Stomach (tissue), 4 donors: Measurements from ENCODE around the gene RETSAT.

Experiments used
- CTCF ChIP-seq, 7 experiments: fragments of 450-650 bp in 4 of 7; fragments of 200-600 bp in 3 of 7; sonication (generic) in 3 of 7; IDR thresholded peaks; one replicate each; pipeline ENCODE4 v1.5.1; 2016 to 2019; ENCODE audit warnings: antibody characterized with exemption in 7 of 7, control low read depth in 2 of 7, mild to moderate bottlenecking in 1 of 7
- POLR2A ChIP-seq, 4 donors: fragments of 450-650 bp; IDR thresholded peaks; one replicate each; pipeline ENCODE4 v1.6.1; 2016; ENCODE audit warnings: antibody characterized with exemption in 4 of 4, control low read depth in 2 of 4, mild to moderate bottlenecking in 1 of 4, moderate library complexity in 1 of 4
- POLR2AphosphoS5 ChIP-seq, 3 donors: sonication (generic); formaldehyde crosslinking; IDR thresholded peaks; one replicate each; pipeline ENCODE4 v1.6.1; 2016; ENCODE audit warnings: antibody characterized with exemption in 3 of 3

- no peak for TF ChIP-seq CTCF (IDR thresholded peaks at IDR 0.05)
- TF ChIP-seq POLR2A (IDR thresholded peaks at IDR 0.05), result no peak
- TF ChIP-seq POLR2AphosphoS5 (IDR thresholded peaks at IDR 0.05), result no peak
These were observed 45.3 kb downstream of the RETSAT start for GRCh38 chr2:85308896-85309555.
